ENCODE data around the gene PATZ1. TPM values are rescaled to one million over a fixed set of nuclear protein-coding genes. Genes with fewer than 3 reads are reported as not detected.

The PATZ1 gene
- total and polyA plus RNA-seq, 12 donors, result 6.6 to 16.9 (median 13.3) TPM

GRCh38 chr22:31344256-31344577 is 1.9 kb downstream of the PATZ1 start:
- TF ChIP-seq CTCF (IDR thresholded peaks at IDR 0.05), result no peak
- H3K4me1 ChIP-seq, result peaks cover 20 to 76% (median 50%) of the 10 kb centered on the region in 9 donors
- WGBS, 2 donors, result 72 to 78% methylated on average over 12 of the region's 12 CpGs
- intact Hi-C loops (cut with DNase I), result loop anchor here in 4 of 10 donors (10.0 kb wide), 3 partner anchors 141 to 291 kb away; partner anchors contain the start of genes SFI1 (in 2 of the 4) and EIF4ENIF1 (in 1 of the 4)
- H3K27ac ChIP-seq, result peak overlapping the region in 8 of 10 donors; percentile 25 to 97 (median 50)
- no peaks in the 10 kb centered on the region for H3K9me3 ChIP-seq
- no peaks in the 10 kb centered on the region for H3K27me3 ChIP-seq
- ATAC-seq (no peak), DNase-seq (no peak)
- peak overlapping the region in 7 of 10 donors; percentile 66 to 91 (median 74) for H3K4me3 ChIP-seq
- H3K36me3 ChIP-seq, result peaks cover 0 to 47% (median 8%) of the 10 kb centered on the region in 9 donors

- intact Hi-C loops (cut with DNase I), result loop anchor here in 4 of 10 donors (10.0 kb wide), 3 partner anchors 141 to 291 kb away; partner anchors contain the start of genes SFI1 (in 2 of the 4) and EIF4ENIF1 (in 1 of the 4)
- ATAC-seq, result peak in 2 of 8 donors; percentile 5 to 9
- H3K4me1 ChIP-seq, result peaks cover 20 to 79% (median 50%) of the 10 kb centered on the region in 9 donors
Observed at GRCh38 chr22:31343235-31344191, 2.6 kb downstream of the PATZ1 start.

GRCh38 chr22:31342389-31343140 is 3.6 kb downstream of the PATZ1 start:
- TF ChIP-seq CTCF (IDR thresholded peaks at IDR 0.05), result no peak
- Histone ChIP-seq H3K36me3 (peaks cover 0 to 64% (median 8%) of the 10 kb centered on the region in 9 donors), H3K27ac (peak overlapping the region in 2 of 10 donors; percentile 53 to 97), H3K4me3 (peak overlapping the region in 2 of 10 donors; percentile 13 to 91), H3K27me3 (no peaks in the 10 kb centered on the region), H3K4me1 (peaks cover 18 to 75% (median 46%) of the 10 kb centered on the region in 9 donors), H3K9me3 (no peaks in the 10 kb centered on the region)
- ATAC-seq (no peak), DNase-seq (no peak)
- WGBS, 2 donors, result 56 to 60% methylated on average over 16 of the region's 16 CpGs
- intact Hi-C loops (cut with DNase I), result loop anchor here in 4 of 10 donors (10.0 kb wide), 3 partner anchors 142 to 292 kb away; partner anchors contain the start of genes SFI1 (in 2 of the 4) and EIF4ENIF1 (in 1 of the 4)

More at GRCh38 chr22:31343235-31344191, 2.6 kb downstream of the PATZ1 start:
- H3K4me3 ChIP-seq, result peak overlapping the region in 7 of 10 donors; percentile 66 to 91 (median 74)
- H3K27me3 ChIP-seq, result no peaks in the 10 kb centered on the region
- peak; percentile 28 to 41 for DNase-seq
- peaks cover 0 to 54% (median 8%) of the 10 kb centered on the region in 9 donors for H3K36me3 ChIP-seq
- H3K27ac ChIP-seq, result peak overlapping the region in 7 of 10 donors; percentile 25 to 97 (median 53)
- TF ChIP-seq CTCF (IDR thresholded peaks at IDR 0.05), result no peak
- 11 to 17% methylated on average over 18 of the region's 18 CpGs for WGBS, 2 donors
- H3K9me3 ChIP-seq, result no peaks in the 10 kb centered on the region
